Mesenchymal stem cell (in vitro differentiated cells and primary cell): ENCODE data around the gene NXPH2.

ENCODE experiments used
- DNase-seq: peaks from one replicate; pipeline ENCODE4 v3.0.0-alpha.2; 2013
- H2AFZ ChIP-seq: one replicate; pipeline ENCODE4 v1.6.1; 2013; ENCODE audit warnings: low read depth, mild to moderate bottlenecking, control low read depth, inconsistent platforms, low read length, moderate library complexity
- H2AK5ac ChIP-seq: 2 replicates; pipeline ENCODE4 v1.6.1; 2013; ENCODE audit warnings: low read length, moderate library complexity, mild to moderate bottlenecking, inconsistent platforms; ENCODE audit not compliant: severe bottlenecking
- H2BK120ac ChIP-seq: one replicate; pipeline ENCODE4 v1.6.1; 2013; ENCODE audit warnings: low read depth, mild to moderate bottlenecking, inconsistent platforms, low read length, moderate library complexity
- H2BK12ac ChIP-seq, 2 experiments: one replicate each; pipeline ENCODE4 v1.6.1; 2013; ENCODE audit warnings: inconsistent platforms in 2 of 2, low read length in 2 of 2, mild to moderate bottlenecking in 2 of 2, moderate library complexity in 2 of 2, control low read depth in 1 of 2
- H2BK15ac ChIP-seq: one replicate; pipeline ENCODE4 v1.6.1; 2013; ENCODE audit warnings: mild to moderate bottlenecking, low read depth, inconsistent platforms; ENCODE audit not compliant: poor library complexity, severe bottlenecking
- H2BK5ac ChIP-seq: 2 replicates; pipeline ENCODE4 v1.6.1; 2013; ENCODE audit warnings: low read depth, mild to moderate bottlenecking, low read length, control low read depth, inconsistent platforms; ENCODE audit not compliant: poor library complexity, severe bottlenecking
- H3K14ac ChIP-seq, 2 experiments: one replicate each; pipeline ENCODE4 v1.6.1; 2013; ENCODE audit warnings: inconsistent platforms in 2 of 2, low read length in 2 of 2, control low read depth in 1 of 2, mild to moderate bottlenecking in 1 of 2, moderate library complexity in 1 of 2
- H3K18ac ChIP-seq, 2 experiments: one replicate each; pipeline ENCODE4 v1.6.1; 2013; ENCODE audit warnings: inconsistent platforms in 2 of 2, low read length in 2 of 2, control low read depth in 1 of 2, low read depth in 1 of 2, mild to moderate bottlenecking in 1 of 2
- H3K23ac ChIP-seq, 2 experiments: one replicate each; pipeline ENCODE4 v1.6.1; 2013; ENCODE audit warnings: inconsistent platforms in 2 of 2, low read length in 2 of 2, mild to moderate bottlenecking in 2 of 2, moderate library complexity in 2 of 2, control low read depth in 1 of 2
- H3K27ac ChIP-seq: 2 replicates; pipeline ENCODE4 v1.5.1; 2013; ENCODE audit warnings: mild to moderate bottlenecking, moderate library complexity, low read length, control low read depth, inconsistent platforms; ENCODE audit not compliant: poor library complexity, severe bottlenecking
- H3K27me3 ChIP-seq, 2 experiments: 2 replicates each; pipeline versions ENCODE4 v1.6.1 to v1.7.0; 2013; ENCODE audit warnings: low read length in 2 of 2, mild to moderate bottlenecking in 2 of 2, moderate library complexity in 2 of 2, control low read depth in 1 of 2, inconsistent platforms in 1 of 2; ENCODE audit not compliant: control insufficient read depth in 1 of 2, insufficient read depth in 1 of 2
- H3K36me3 ChIP-seq, 2 experiments: 2 replicates each; pipeline versions ENCODE4 v1.6.1 to v1.7.0; 2013; ENCODE audit warnings: low read length in 2 of 2, control low read depth in 1 of 2, inconsistent platforms in 1 of 2, low read depth in 1 of 2, mild to moderate bottlenecking in 1 of 2; ENCODE audit not compliant: insufficient read depth in 2 of 2, control insufficient read depth in 1 of 2
- H3K4ac ChIP-seq, 2 experiments: one replicate each; pipeline ENCODE4 v1.6.1; 2013; ENCODE audit warnings: inconsistent platforms in 2 of 2, low read length in 2 of 2, mild to moderate bottlenecking in 2 of 2, moderate library complexity in 2 of 2, control low read depth in 1 of 2, low read depth in 1 of 2
- H3K4me1 ChIP-seq: 2 replicates; pipeline ENCODE4 v1.6.1; 2013; ENCODE audit warnings: low read depth, low read length, control low read depth; ENCODE audit not compliant: control insufficient read depth, insufficient read depth
- H3K4me2 ChIP-seq: 2 replicates; pipeline ENCODE4 v1.6.1; 2013; ENCODE audit warnings: low read length, mild to moderate bottlenecking, inconsistent platforms; ENCODE audit not compliant: poor library complexity, severe bottlenecking
- H3K4me3 ChIP-seq, 2 experiments: 2 replicates each; pipeline versions ENCODE4 v1.5.1 to v1.7.0; 2013; ENCODE audit warnings: low read length in 2 of 2, mild to moderate bottlenecking in 2 of 2, control low read depth in 1 of 2, low read depth in 1 of 2; ENCODE audit not compliant: insufficient read depth in 1 of 2
- H3K79me1 ChIP-seq: replicated peaks from 2 replicates; pipeline ENCODE4 v1.6.1; 2013; ENCODE audit warnings: mild to moderate bottlenecking, control low read depth, low read length, inconsistent platforms; ENCODE audit not compliant: poor library complexity, severe bottlenecking
- H3K9ac ChIP-seq: 2 replicates; pipeline ENCODE4 v1.7.0; 2013; ENCODE audit warnings: mild to moderate bottlenecking, low read length, moderate library complexity
- H3K9me3 ChIP-seq: 2 replicates; pipeline ENCODE4 v1.7.0; 2013; ENCODE audit warnings: mild to moderate bottlenecking, low read length; ENCODE audit not compliant: control insufficient read depth
- H4K8ac ChIP-seq: one replicate; pipeline ENCODE4 v1.6.1; 2013; ENCODE audit warnings: inconsistent platforms, mild to moderate bottlenecking, low read length, moderate library complexity
- H4K91ac ChIP-seq: one replicate; pipeline ENCODE4 v1.6.1; 2013; ENCODE audit warnings: mild to moderate bottlenecking, low read length, inconsistent platforms
- WGBS: methylation state at CpG from one replicate; pipeline ENCODE4 v1.1.7; 2013; ENCODE audit warnings: mixed read lengths; 5-methylcytosine and 5-hydroxymethylcytosine counted together

The NXPH2 gene

GRCh38 chr2:138724729-138725459 is 55.3 kb downstream of the NXPH2 start:
- no peak overlapping the region for H3K14ac ChIP-seq
- no peaks in the 10 kb centered on the region for H3K79me1 ChIP-seq
- no peak overlapping the region for H2BK12ac ChIP-seq
- H4K91ac ChIP-seq: no peak overlapping the region
- no peak overlapping the region for H3K4me2 ChIP-seq
- DNase-seq: peak; percentile 9
- no peaks in the 10 kb centered on the region for H3K27me3 ChIP-seq
- H3K4ac ChIP-seq: no peak overlapping the region
- H2AFZ ChIP-seq: no peak overlapping the region
- peaks cover 7% of the 10 kb centered on the region for H3K4me1 ChIP-seq
- H2BK120ac ChIP-seq: no peak overlapping the region
- peak overlapping the region; percentile 1 for H2BK5ac ChIP-seq
- H4K8ac ChIP-seq: no peak overlapping the region
- no peaks in the 10 kb centered on the region for H3K36me3 ChIP-seq
- peak overlapping the region; percentile 13 for H3K27ac ChIP-seq
- H2BK15ac ChIP-seq: no peak overlapping the region
- WGBS: 88% methylated on average over 1 of the region's 2 CpGs
- no peak overlapping the region for H2AK5ac ChIP-seq
- H3K23ac ChIP-seq: no peak overlapping the region
- no peak overlapping the region for H3K4me3 ChIP-seq
- no peaks in the 10 kb centered on the region for H3K9me3 ChIP-seq
- no peak overlapping the region for H3K18ac ChIP-seq
- no peak overlapping the region for H3K9ac ChIP-seq

- Histone ChIP-seq H2BK120ac (no peak overlapping the region), H4K8ac (no peak overlapping the region), H3K18ac (no peak overlapping the region), H3K4me2 (no peak overlapping the region), H2BK12ac (no peak overlapping the region), H3K27me3 (no peaks in the 10 kb centered on the region), H3K4me3 (no peak overlapping the region), H3K4me1 (peaks cover 7% of the 10 kb centered on the region), H3K23ac (no peak overlapping the region), H2BK15ac (no peak overlapping the region), H3K4ac (no peak overlapping the region), H2AFZ (no peak overlapping the region), H4K91ac (no peak overlapping the region), H3K79me1 (no peaks in the 10 kb centered on the region), H3K9ac (no peak overlapping the region), H2BK5ac (no peak overlapping the region), H2AK5ac (no peak overlapping the region), H3K9me3 (no peaks in the 10 kb centered on the region), H3K36me3 (no peaks in the 10 kb centered on the region), H3K14ac (no peak overlapping the region), H3K27ac (no peak overlapping the region)
- no peak for DNase-seq
- 100% methylated on average over 2 of the region's 2 CpGs for WGBS
These were observed 55.9 kb downstream of the NXPH2 start for GRCh38 chr2:138724327-138724726.

- H3K4me2 ChIP-seq: no peak overlapping the region
These were observed 56.8 kb downstream of the NXPH2 start for GRCh38 chr2:138723196-138723987.

GRCh38 chr2:138722316-138722715 is 57.9 kb downstream of the NXPH2 start:
- 94% methylated on average over 4 of the region's 4 CpGs for WGBS
- Histone ChIP-seq H2AFZ (no peak overlapping the region), H4K91ac (no peak overlapping the region)

More at GRCh38 chr2:138723196-138723987, 56.8 kb downstream of the NXPH2 start:
- WGBS: 84% methylated on average over 5 of the region's 7 CpGs
- Histone ChIP-seq H2BK12ac (peak overlapping the region; percentile 56 to 63), H4K8ac (no peak overlapping the region), H4K91ac (peak overlapping the region; percentile 40), H3K14ac (no peak overlapping the region), H3K4me3 (no peak overlapping the region), H2BK15ac (no peak overlapping the region), H3K18ac (peak overlapping the region in 1 of 2 experiments; percentile 11), H3K4ac (no peak overlapping the region), H3K9me3 (no peaks in the 10 kb centered on the region), H2AK5ac (peak overlapping the region; percentile 8), H3K23ac (no peak overlapping the region), H3K27me3 (no peaks in the 10 kb centered on the region), H3K79me1 (no peaks in the 10 kb centered on the region), H2AFZ (no peak overlapping the region), H2BK120ac (no peak overlapping the region), H2BK5ac (no peak overlapping the region), H3K9ac (no peak overlapping the region), H3K27ac (no peak overlapping the region), H3K36me3 (no peaks in the 10 kb centered on the region), H3K4me1 (peaks cover 7% of the 10 kb centered on the region)
- no peak for DNase-seq

More at GRCh38 chr2:138722316-138722715, 57.9 kb downstream of the NXPH2 start:
- H3K9me3 ChIP-seq: no peaks in the 10 kb centered on the region
- peaks cover 7% of the 10 kb centered on the region for H3K4me1 ChIP-seq
- H4K8ac ChIP-seq: no peak overlapping the region
- no peak overlapping the region for H3K14ac ChIP-seq
- H3K27ac ChIP-seq: no peak overlapping the region
- H3K23ac ChIP-seq: no peak overlapping the region
- no peaks in the 10 kb centered on the region for H3K36me3 ChIP-seq
- H3K4me2 ChIP-seq: no peak overlapping the region
- peak overlapping the region in 1 of 2 experiments; percentile 6 for H2BK12ac ChIP-seq
- no peak for DNase-seq
- H2AK5ac ChIP-seq: no peak overlapping the region
- no peak overlapping the region for H2BK5ac ChIP-seq
- H3K18ac ChIP-seq: peak overlapping the region in 1 of 2 experiments; percentile 52
- H2BK15ac ChIP-seq: no peak overlapping the region
- H3K27me3 ChIP-seq: no peaks in the 10 kb centered on the region
- peak overlapping the region in 1 of 2 experiments; percentile 73 for H3K4ac ChIP-seq
- H3K4me3 ChIP-seq: no peak overlapping the region
- no peak overlapping the region for H3K9ac ChIP-seq
- H2BK120ac ChIP-seq: no peak overlapping the region
- no peaks in the 10 kb centered on the region for H3K79me1 ChIP-seq
